HCEC 1CT (cell line): ENCODE results near the gene ARHGEF28.

Experiments
- DNase-seq: peaks from one replicate; pipeline ENCODE4 v3.0.0-alpha.2; 2017

ARHGEF28 gene

DNA sequence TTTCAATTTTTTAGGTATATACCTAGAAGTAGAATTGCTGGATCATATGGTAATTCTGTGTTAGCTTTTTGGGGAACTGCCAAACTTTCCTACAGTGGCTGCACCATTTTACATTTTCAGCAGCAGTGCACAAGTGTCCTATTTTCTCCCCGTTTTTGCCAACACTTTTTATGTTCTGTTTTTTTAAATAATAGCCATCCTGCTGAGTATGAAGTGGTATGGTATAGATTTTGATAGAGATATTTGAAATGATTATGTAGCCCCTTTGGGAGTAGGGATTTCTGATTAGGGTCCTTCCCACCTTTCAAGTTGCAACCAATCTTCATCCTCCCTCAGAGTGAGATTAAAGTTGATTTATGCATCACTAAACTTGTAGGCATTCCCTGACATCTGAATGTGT, 76.5 kb downstream of the ARHGEF28 start:
- no peak for DNase-seq

DNA sequence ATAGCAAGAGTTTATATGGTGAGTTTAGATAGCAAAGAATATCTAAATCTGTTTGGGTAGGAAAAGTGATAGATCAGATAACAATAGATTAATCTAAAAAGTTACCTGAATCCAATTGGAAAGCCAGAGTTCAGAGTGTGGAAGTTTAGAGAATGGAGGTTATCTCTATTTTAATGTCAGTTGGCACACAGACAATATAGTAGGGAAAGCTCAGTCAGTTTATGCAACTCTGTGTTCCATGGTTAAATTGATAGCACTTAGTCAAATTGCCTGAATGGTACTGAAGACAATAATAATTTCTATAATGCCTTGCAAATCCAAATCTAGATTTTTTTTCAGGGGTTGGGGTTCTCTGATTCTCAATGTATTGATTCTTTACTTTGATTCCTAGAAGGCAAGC, 77.0 kb downstream of the ARHGEF28 start:
- no peak for DNase-seq

DNA sequence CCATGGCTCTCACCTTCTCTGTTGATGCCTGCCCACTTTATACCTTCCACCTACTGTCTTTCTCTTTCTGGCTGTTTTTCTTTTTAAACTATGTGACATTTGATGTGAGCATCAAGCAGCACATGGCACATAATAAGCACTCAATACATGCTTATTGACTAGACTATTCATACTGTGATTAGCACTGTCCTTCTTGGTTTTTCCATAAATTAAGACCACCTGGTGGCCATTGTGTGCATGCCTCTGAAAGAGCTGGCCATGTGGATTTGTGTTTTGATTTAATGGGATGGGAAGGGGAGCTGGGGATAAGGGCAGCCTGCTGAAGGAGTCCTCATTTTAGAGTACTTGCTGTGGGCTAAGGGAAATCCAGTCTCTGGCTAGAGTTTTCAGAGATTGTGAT, 79.4 kb downstream of the ARHGEF28 start:
- DNase-seq: no peak

DNA sequence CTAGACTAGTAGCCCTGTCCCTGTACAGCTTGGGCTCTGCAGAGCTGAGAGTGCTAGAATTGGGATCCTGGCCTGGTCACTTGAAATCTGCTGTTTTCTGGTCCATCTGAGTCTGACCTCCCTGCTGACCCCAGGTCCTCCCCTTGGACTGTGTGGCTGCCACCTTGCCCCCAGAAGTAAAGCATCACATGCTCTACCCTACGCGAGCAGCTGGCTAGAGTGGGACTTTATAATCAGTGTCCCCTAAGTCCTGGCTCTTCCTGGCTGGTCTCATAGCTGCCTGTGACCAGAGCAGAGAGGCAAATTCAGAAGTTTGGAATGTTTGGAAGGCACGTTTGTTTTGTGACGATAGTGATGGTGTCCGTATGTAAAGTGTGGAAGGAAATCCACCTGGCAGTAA, 81.0 kb downstream of the ARHGEF28 start:
- DNase-seq: no peak

DNA sequence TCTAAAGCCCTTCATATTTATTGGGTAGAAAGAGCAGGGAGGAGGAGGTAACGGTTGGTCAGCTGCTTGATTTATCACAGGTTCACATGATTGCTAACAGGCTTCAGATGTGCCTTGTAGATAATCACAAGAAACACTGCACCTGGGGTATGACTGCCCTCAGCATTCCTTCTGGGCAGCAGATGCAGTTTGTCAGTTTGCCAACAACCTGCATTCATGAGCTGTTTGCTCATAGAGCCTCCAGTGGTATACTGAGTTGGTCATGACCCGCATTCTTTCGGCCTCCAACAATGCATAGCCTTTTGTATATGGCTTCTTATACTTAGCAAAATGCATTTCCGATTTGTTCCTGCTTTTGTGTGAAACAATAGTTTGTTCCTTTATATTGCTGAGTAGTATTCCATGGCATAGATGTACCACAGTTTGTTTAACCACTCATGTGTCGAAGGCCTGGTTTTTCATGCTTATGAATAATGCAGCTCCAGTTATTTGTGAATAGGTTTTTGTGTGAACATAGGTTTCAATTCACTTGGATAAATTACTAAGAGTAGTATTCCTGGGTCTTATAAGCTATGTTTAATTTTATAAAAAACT, 83.6 kb downstream of the ARHGEF28 start:
- peak; percentile 32 for DNase-seq

DNA sequence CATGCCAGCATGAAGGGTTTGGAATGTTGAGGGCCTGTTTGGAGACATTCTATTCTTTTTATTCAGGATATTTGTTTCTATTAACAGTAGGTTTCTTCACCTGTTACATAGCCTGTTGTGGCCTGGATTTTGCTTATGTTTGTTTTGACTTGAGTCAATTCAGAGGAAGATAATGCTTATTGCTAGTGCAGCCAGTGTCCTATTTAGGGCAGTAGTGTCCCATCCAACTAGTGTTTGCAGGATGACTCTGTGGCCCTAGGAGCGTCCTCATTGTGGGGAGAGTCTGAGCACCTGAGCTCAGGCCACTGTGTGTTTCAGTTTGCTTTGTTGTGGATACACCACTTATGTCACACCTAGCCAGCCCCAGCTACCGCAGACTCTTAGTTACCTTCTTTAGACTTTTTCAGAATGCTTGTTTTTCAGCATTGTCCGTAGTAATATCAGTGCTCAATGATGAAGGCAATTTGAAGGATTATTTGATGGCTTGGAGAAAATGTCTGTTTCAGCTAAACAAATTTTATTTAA, 90.3 kb downstream of the ARHGEF28 start:
- no peak for DNase-seq

DNA sequence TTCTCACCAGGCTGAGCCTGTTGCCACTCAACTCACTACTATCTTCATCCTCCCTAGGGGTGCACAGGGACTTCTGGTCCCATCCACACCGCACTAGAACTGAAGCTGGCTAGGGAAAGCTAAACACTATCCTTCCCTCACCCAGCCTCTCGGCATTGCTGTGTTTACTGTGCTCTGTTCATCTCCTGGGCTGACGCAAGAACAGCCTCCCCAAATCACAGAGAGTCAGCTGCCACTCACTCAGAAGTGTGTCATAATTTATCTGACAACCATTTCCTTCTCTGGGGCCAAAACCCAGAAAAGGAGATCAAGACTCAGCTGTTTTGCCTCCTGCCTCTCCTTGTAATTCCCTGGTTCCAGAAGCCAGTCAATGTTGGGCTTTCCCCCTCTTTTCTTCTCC, 92.8 kb downstream of the ARHGEF28 start:
- DNase-seq: no peak

DNA sequence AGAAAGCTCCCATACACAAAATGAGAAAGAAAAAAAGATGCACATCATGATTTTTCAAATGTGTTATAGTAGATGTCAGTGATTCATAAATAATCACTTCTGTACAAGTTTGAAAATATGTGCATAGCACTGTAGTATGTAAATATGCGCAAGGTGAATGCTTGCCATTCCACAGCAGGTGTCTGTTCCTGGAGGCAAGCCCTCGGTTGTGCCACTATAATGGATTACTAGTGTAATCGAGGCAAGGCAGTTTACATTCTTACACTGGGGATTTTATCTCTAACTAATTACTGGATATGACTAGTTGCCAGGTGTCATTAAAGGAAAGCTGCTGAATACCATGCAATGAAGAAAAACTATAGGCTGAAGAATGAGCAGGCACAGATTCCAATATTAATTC, 93.6 kb downstream of the ARHGEF28 start:
- no peak for DNase-seq

DNA sequence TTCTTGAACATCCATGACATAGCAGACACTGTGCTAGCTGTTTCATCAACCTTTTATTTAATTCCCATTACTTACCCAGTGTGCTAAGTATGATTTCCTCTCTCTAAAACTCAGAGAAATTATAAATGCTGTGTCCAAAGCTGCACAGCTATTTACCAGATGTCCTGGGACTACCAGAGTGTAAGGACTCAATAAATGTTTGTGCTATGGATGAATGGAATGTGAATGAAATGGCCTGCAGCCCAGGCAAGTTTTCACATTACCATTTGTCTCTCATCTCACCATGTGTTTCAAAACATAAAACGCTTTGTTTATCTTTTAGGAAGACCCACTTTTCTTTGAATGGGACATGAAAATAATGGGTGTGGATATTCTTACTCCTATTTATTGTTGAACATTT, 96.2 kb downstream of the ARHGEF28 start:
- DNase-seq: peak; percentile 31

DNA sequence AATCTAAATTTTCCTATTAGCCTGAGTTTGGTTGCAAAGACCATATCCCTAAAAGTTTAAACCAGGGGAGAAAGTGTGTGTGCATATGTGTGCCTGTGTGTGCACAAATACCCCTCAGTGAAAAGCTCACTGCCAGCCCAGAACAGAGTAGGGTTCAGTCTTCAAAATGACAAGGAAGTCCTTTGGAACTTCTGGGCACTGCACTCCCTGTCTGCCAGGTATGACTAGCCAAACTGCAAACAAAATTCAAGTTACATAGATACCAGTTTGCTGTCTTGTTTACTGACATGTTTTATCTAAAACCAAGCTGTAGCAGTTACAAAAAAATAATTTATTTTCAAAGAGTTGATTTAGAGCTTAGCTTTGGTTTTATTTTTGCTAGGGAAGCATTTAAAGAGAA, 100.1 kb downstream of the ARHGEF28 start:
- DNase-seq: no peak

DNA sequence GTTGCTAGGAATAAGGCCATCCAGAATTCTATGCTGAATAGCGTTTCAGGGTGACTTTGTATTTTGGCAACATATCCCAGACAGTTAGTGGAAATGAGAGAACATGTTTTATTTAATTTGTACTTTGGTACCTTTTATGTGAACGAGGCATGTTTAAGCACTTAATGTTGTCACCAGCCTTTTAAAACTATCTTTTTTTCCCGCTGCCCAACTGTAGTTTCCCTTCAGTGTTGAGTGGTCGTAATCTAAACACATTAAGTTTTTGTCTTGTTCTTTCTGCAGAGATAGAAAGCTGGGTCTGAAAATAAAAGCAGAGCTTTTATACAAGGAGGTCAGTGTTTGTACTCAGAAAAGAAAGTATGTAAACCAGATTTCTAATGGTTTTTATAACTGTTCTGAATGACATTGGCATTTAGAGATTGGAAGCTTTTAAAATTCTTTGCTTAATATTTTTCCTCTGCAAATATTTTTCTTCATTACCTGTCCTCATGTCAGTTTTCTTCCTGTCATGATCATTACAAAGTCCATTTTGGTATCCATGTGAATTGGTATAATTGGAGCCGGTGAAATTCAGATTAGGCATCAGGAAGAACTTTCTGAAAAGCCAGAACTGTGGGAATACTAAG, 100.7 kb downstream of the ARHGEF28 start:
- no peak for DNase-seq

DNA sequence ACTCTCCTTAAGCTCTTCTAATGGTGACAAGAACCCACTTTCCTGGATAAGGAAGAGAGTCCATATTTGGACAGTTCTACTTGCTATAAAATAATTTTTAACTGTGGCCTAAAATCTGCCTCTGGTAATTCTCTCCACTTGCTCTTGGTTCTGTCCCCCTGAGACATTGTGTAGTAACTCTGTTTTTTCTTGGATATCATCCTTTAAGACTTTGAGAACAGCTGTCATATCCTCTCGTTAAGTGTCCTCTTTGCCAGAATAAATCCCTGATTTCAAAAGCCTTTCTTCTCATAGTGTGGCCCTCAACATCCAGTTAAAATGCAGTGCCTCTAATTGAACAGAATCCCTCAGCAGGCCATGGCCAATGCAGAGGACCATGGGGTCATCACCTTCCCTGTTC, 101.5 kb downstream of the ARHGEF28 start:
- no peak for DNase-seq

DNA sequence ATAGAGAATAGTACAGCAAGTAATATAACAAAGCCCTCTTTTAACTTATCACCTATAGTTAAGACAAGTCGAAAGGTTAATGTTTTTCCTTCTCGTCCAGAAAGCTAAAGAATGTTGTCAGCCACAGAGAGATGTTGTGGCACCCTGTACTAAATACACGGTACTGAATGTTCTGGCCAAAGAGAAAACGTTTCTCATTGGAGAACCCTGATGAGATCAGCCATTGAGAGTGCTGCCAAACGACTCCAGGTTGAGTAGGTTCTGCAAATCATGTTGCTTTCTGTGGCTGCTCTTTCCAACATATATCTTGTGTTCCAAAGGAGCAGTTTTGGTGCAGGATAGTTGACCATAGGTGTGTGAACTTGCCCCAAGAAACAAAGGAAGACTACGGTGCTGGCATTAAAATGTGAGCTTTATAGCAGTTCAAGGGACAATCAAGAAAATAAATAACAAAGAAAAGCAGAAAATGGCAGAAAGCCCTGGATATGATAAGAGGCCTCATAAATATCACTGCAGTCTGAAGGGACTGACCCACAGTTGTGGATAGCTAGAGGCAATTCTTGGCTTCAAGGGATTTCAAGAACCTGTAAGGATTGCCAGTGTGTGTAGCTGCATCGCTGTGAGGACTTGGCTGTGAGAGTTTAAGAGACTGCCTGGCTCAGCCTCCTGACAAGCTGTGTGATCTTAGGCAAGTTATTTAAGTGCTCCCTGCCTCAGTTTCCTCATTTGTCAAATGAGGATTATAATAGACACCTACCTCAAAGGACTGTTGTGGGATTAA, 102.7 kb downstream of the ARHGEF28 start:
- DNase-seq: no peak

DNA sequence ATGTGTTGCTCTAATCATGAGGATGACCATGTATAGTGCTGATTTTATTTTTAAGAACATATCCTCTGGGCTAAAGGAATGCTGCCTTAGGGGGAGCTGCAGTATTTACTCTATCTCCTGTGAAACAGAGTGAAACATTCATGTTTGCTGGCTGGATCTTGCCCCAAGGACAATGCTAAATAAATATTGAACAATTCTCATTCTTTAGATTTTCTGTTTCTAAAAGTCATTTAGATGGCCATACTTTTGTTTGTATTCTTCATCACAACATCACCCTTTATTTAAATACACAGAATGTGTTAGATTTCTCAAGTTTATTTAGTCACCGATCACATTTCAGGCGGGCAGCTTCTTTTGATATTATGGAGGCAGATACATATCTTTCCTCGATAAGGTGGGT, 103.3 kb downstream of the ARHGEF28 start:
- DNase-seq: no peak

DNA sequence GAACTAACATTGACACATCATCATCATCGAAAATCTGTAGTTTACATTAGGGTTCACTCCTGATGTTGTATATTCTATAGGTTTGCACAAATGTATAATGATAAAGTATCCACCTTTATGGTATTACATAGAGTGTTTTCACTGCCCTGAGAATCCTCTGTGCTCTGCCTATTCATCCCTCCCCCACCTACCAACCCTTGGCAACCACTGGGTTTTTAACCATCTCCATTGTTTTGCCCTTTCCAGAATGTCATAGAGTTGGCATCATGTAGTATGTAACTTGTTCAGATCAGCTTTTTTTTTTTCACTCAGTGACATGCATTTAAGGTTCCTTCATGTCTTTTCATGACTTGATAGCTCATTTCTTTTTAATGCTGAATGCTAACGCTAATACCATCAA, 106.0 kb downstream of the ARHGEF28 start:
- DNase-seq: no peak

DNA sequence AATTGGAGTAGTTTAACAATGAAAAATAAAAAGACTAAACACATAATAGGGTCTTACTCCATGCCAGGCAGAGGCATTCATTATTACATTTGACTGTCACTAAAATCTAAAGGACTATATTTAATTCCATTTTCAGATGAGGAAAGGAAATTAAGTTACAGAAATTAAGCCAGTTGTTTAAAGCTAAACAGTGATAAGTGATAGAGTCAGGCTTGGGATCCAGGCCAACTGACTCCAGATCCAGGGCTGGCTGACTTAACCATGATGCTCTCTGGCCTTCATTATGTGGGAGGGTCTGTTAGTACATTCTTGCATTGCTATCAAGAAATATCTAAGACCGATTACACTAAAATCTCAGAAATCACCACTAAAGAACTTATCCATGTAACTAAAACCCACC, 107.2 kb downstream of the ARHGEF28 start:
- peak; percentile 26 for DNase-seq

DNA sequence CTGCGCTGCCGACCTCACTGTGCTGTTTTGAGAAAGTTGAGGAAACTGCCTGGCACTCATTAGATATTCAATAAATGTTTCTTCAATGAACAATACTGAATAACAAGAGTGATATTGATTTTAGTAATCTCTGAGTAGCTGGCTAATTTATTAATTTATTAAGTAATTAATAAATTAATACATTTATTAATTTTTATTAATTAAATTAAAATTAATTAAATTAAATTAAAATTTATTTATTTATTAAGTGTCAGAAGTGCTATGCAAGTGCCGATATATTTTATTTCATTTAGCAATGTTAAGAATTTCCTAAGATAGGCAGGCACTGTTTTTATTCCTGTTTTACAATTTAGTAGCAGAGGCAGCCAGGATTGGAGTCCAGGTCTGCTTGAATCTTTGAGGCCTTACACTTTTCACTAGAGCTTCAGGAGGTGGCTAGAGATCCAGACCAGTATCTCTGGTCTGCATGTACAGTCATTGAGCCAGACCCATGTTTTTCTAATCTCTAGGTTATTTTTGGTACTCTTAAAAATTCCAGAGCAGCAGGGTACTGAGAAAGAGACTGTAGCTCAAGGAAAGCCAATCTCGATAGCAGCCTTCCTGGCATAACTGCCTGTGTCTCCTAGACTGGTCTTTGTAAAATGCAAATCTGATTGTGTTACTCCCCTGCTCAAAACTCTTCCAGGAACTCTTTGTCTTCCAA, 109.2 kb downstream of the ARHGEF28 start:
- DNase-seq: no peak

DNA sequence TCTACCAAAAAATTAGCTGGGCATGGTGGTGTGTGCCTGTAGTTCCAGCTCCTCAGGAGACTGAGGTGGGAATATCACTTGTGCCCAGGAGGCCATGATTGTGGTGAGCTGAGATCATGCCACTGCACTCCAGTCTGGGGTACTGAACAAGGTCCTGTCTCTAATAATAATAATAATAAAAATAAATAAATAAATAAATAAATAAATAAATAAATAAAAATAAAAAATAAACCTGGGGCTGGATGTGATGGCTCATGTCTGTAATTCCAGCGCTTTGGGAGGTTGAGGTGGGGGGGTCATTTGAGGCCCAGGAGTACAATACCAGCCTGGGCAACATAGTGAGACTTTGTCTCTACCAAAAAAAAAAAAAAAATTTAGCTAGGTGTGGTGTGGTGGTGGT, 113.7 kb downstream of the ARHGEF28 start:
- DNase-seq: no peak

DNA sequence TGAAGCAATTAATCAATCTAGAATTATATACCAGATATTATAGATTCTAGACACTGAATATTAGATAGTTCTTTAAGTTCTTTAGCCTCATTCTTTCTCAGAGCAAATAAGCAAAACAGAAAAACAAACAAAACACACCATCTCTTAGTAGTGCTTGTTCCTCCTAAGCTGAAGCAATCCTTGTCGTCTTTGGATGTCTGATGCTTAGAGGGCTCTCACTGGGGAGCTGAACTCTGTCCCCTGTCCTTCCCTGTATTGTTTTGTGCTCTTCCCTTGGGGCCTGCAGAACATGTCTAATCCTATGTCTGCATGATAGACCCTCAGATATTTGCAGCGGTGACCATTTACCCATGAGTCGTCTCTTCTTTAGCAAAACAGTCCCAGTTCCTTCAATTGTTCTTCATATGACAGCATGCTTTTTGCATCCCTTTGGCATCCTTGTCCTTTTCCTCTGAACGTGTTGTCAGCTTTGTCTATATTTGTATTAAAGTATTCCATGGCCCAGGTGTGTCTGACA, 114.3 kb downstream of the ARHGEF28 start:
- no peak for DNase-seq

DNA sequence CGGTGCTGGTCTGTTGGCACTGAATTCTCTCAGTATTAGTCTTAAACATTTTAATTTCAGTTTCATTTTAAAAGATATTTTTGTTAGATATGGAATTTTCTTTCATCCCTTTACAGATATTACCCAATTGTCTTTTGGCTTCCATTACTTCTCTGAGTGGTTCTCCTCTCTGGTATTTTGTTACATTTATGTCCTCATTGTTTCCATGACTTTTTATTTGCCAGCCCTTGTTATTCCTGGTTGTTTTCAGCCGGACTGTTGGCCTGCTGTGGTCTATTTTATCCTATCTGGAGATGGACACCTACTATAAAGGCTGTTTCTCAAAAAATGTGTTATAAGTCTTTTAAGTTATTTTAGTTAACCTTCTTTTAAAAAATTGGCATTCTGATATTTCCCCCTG, 117.2 kb downstream of the ARHGEF28 start:
- no peak for DNase-seq

DNA sequence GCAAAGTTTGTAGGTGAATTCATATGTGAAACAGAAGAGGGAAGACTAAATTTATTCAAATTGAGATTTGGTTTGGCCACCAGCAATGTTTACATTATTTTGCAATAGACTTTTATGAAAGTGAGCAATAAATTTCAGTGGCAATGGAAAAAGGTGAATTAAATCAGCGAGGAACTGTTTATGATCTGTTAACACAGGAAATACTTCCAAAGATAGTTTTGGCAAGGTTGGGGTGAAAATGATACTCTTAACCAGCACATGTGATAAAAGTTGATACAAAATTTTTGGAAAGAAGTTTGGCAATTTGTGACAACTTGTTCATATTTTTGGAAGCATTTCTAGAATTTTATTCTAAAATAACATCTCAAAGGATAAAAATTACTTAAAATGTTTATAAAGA, 119.8 kb downstream of the ARHGEF28 start:
- no peak for DNase-seq

DNA sequence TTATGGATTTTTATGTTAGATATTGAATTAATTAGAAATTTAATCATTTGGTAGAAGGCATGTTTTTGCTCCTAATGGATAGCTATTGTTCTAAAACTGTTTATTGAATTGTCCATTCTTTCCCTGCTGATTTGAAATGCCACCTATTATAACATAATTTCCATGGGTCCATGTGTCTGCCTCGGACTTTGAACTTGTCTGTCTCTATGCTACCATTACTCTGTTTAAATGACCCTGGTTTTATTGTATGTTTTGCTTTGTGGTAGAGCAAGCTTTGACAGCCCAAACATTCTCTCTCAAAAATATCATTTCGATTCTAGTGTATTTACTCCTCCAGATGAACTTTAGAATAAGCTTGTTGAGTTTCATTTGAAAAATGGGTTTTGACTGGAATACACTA, 120.6 kb downstream of the ARHGEF28 start:
- no peak for DNase-seq

DNA sequence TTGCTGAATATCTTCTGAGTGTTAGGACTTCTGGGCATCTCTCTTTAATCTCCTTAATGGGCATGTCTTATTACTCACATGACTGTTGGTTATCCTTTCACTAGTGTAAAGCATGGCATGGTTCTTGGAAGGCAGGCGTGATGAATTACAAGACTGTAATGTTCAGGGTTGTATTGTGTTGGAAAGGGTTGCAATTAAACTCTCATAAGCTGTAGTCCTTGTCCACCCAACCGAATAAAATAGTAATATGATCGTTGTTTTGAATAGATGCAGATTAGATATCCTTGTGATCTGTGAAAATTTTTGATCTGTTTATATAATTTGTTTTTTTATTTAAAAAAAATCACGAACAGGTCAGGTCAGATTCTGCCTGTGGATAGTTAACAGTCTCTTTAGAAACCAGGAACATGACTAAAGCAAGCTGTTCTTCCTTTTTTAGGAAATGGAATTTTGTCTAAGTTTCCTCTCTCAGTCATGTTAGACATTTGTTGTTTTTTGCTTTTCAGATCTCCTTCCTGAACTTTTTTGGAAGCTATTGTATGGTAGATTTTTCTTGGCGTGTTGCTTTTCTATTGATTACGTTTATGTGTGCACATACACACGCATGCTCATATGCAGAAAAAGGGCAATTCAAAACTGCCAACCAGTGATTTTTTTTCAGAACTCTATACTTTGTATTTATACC, 121.8 kb downstream of the ARHGEF28 start:
- peak; percentile 35 for DNase-seq
